Measurements from ENCODE around the gene CAPN8. TPM values are rescaled to one million over a fixed set of nuclear protein-coding genes. Genes with fewer than 3 reads are reported as not detected.

Gene CAPN8
- total and polyA plus RNA-seq, 11 donors, result not detected

DNA sequence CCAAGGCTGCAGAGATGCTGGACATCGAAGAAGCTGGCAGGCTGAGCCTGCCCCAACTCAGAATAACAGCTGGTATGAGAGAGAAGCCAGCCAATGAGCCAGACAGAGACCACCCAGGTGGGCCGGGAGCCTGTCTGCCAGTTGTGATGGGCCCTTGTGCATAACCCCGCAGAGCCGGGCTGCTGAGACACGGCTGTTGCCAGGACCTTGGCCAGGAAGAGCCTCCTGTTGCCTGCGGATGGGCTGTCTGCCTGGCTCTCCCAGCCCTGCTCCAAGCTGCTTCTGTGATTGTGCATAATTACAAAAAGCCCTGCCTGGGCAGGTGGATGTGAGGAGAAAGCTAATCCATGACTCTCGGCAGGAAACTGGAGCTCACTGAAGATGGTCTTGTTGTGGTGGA, 126.5 kb downstream of the CAPN8 start:
- Histone ChIP-seq H3K27me3 (peaks cover 0 to 14% (median 0%) of the 10 kb centered on the region in 9 donors), H3K36me3 (no peaks in the 10 kb centered on the region), H3K4me1 (no peaks in the 10 kb centered on the region), H3K27ac (no peak overlapping the region), H3K9me3 (no peaks in the 10 kb centered on the region), H3K4me3 (no peak overlapping the region)
- no peak for TF ChIP-seq POLR2A (IDR thresholded peaks at IDR 0.05)
- TF ChIP-seq, protein P1, sequence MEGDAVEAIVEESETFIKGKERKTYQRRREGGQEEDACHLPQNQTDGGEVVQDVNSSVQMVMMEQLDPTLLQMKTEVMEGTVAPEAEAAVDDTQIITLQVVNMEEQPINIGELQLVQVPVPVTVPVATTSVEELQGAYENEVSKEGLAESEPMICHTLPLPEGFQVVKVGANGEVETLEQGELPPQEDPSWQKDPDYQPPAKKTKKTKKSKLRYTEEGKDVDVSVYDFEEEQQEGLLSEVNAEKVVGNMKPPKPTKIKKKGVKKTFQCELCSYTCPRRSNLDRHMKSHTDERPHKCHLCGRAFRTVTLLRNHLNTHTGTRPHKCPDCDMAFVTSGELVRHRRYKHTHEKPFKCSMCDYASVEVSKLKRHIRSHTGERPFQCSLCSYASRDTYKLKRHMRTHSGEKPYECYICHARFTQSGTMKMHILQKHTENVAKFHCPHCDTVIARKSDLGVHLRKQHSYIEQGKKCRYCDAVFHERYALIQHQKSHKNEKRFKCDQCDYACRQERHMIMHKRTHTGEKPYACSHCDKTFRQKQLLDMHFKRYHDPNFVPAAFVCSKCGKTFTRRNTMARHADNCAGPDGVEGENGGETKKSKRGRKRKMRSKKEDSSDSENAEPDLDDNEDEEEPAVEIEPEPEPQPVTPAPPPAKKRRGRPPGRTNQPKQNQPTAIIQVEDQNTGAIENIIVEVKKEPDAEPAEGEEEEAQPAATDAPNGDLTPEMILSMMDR (IDR thresholded peaks at IDR 0.05), result no peak
- ATAC-seq (no peak), DNase-seq (no peak)
- intact Hi-C loops (cut with DNase I), result no loop called here
- 74 to 87% (median 83%) methylated on average over 5 to 7 of the region's 7 CpGs for WGBS, 4 donors

DNA sequence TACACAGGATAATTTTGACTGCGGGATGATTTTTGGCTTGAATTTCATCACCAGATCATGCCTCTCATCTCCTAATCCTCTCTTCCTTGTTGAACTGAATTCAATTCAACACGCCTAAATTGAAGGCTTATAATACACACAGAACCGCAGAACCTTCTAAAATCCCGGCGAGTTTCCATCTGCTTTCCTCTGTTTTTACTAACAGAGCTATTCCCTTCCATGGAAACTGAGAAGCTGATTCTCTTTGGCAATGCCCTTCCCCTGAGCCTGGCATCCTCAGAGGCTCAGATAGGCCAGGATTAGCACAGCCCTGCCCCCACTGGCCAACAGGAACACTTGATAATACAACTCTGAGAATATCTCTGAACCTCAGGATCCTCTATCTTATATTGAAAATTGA, 130.2 kb downstream of the CAPN8 start:
- H3K9me3 ChIP-seq, result no peaks in the 10 kb centered on the region
- no peak overlapping the region for H3K4me3 ChIP-seq
- H3K27ac ChIP-seq, result no peak overlapping the region
- intact Hi-C loops (cut with DNase I), result no loop called here
- peaks cover 0 to 10% (median 0%) of the 10 kb centered on the region in 9 donors for H3K27me3 ChIP-seq
- no peaks in the 10 kb centered on the region for H3K4me1 ChIP-seq
- WGBS, 4 donors, result 91 to 98% (median 93%) methylated on average over 5 of the region's 5 CpGs
- no peaks in the 10 kb centered on the region for H3K36me3 ChIP-seq
- TF ChIP-seq POLR2A (IDR thresholded peaks at IDR 0.05), result no peak
- TF ChIP-seq, protein P1 (IDR thresholded peaks at IDR 0.05), result no peak
- ATAC-seq, result no peak
- DNase-seq, result no peak

DNA sequence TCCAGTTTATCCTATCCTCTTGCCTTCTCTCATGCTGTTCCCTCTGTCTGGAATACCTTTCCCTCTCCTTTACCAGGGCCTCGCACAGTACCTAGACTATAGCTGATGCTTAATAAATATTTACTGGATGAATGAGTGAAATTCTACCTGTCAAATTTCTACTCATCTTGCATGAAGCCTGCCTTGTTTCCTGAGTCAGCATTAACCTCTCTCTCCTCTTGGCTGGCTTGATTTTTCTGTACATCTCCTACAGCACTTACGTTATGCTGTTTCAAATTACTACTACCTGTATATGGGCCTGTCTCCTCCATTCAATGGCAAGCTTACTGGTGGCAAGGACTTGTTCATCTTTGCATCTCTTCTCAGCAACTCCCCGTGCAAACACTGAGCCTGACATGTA, 130.8 kb downstream of the CAPN8 start:
- peaks cover 0 to 5% (median 0%) of the 10 kb centered on the region in 9 donors for H3K27me3 ChIP-seq
- 89 to 94% (median 94%) methylated on average over 3 of the region's 3 CpGs for WGBS, 4 donors
- TF ChIP-seq, protein P1 (IDR thresholded peaks at IDR 0.05), result no peak
- no peak for TF ChIP-seq POLR2A (IDR thresholded peaks at IDR 0.05)
- no peaks in the 10 kb centered on the region for H3K36me3 ChIP-seq
- no peak for ATAC-seq
- H3K27ac ChIP-seq, result no peak overlapping the region
- H3K9me3 ChIP-seq, result no peaks in the 10 kb centered on the region
- H3K4me1 ChIP-seq, result no peaks in the 10 kb centered on the region
- DNase-seq, result no peak
- no peak overlapping the region for H3K4me3 ChIP-seq
- intact Hi-C loops (cut with DNase I), result no loop called here

DNA sequence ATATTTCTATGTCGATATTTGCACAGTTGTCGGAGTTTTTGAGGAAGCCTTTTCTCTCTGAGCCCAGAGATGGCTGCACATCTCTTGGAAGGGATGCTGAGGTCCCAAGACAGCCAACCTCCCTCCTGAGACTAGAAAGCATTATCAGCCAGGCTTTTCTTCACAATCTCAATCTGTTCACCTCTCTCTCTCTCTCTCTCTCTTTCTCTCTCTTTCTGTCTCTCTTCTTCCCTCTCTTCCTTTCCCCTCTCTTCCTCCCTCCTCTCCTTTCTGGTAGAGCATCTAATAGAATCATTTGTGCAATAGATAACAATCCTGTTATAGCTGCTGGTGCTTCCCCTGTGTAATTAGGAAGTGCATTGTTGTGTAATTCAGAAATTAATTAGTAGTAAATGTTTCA, 131.8 kb downstream of the CAPN8 start:
- H3K4me1 ChIP-seq, result no peaks in the 10 kb centered on the region
- H3K27me3 ChIP-seq, result peaks cover 0 to 4% (median 0%) of the 10 kb centered on the region in 9 donors
- intact Hi-C loops (cut with DNase I), result no loop called here
- TF ChIP-seq, protein P1 (IDR thresholded peaks at IDR 0.05), result no peak
- no peak for TF ChIP-seq POLR2A (IDR thresholded peaks at IDR 0.05)
- no peak overlapping the region for H3K27ac ChIP-seq
- no peak for DNase-seq
- WGBS, 4 donors, result 67 to 93% (median 81%) methylated on average over 2 of the region's 2 CpGs
- ATAC-seq, result no peak
- H3K4me3 ChIP-seq, result no peak overlapping the region
- no peaks in the 10 kb centered on the region for H3K36me3 ChIP-seq
- H3K9me3 ChIP-seq, result no peaks in the 10 kb centered on the region
